HT1080 (cell line): ENCODE measurements around the gene EYA2. TPM values are rescaled to one million over a fixed set of nuclear protein-coding genes. Genes with fewer than 3 reads are reported as not detected.

Experiments
- DNase-seq: peaks from one replicate; pipeline ENCODE4 v3.0.0-alpha.2; 2015; ENCODE audit warnings: low read depth
- total RNA-seq: library from RNA; depleted of rRNA; stranded (reverse); fragments of >200 nt; shearing (Covaris generic); gene quantifications from 2 replicates; pipeline ENCODE4 v1.2.3, GENCODE V29; 2014

Gene EYA2
- total RNA-seq, 1 experiment from 2014 or later = not detected

GRCh38 chr20:47217482-47218446 lies 323.1 kb downstream of the EYA2 start:
- DNase-seq = no peak

GRCh38 chr20:47220161-47220582 lies 325.5 kb downstream of the EYA2 start:
- DNase-seq = no peak

GRCh38 chr20:47221036-47221625 lies 326.5 kb downstream of the EYA2 start:
- no peak for DNase-seq

GRCh38 chr20:47222468-47223119 lies 328.0 kb downstream of the EYA2 start:
- no peak for DNase-seq

- DNase-seq = no peak
Measured at GRCh38 chr20:47223896-47224295, 329.3 kb downstream of the EYA2 start.

- DNase-seq = no peak
Measured at GRCh38 chr20:47224300-47224791, 329.7 kb downstream of the EYA2 start.

GRCh38 chr20:47224857-47225256 lies 330.2 kb downstream of the EYA2 start:
- no peak for DNase-seq

- DNase-seq = no peak
Measured at GRCh38 chr20:47225458-47225857, 330.8 kb downstream of the EYA2 start.

GRCh38 chr20:47227119-47227518 lies 332.5 kb downstream of the EYA2 start:
- DNase-seq = no peak

GRCh38 chr20:47227576-47227975 lies 332.9 kb downstream of the EYA2 start:
- DNase-seq = no peak

GRCh38 chr20:47228654-47229053 lies 334.0 kb downstream of the EYA2 start:
- no peak for DNase-seq

GRCh38 chr20:47230811-47231256 lies 336.2 kb downstream of the EYA2 start:
- DNase-seq = no peak

- DNase-seq = no peak
Measured at GRCh38 chr20:47231382-47232039, 336.9 kb downstream of the EYA2 start.

- DNase-seq = no peak
Measured at GRCh38 chr20:47232518-47232917, 337.9 kb downstream of the EYA2 start.

- DNase-seq = no peak
Measured at GRCh38 chr20:47233333-47234188, 338.9 kb downstream of the EYA2 start.

GRCh38 chr20:47235111-47235510 lies 340.5 kb downstream of the EYA2 start:
- DNase-seq = no peak

- DNase-seq = no peak
Measured at GRCh38 chr20:47235853-47236638, 341.4 kb downstream of the EYA2 start.

- DNase-seq = no peak
Measured at GRCh38 chr20:47236639-47236900, 341.9 kb downstream of the EYA2 start.

GRCh38 chr20:47237715-47238114 lies 343.1 kb downstream of the EYA2 start:
- no peak for DNase-seq
